ENCODE measurements around the gene DHFR.
A peak's percentile ranks its signal among the peaks of the same experiment; 100 is the strongest.
"Not testable (repeated sequence)": the region's sequence is repeated elsewhere in the genome, so short reads cannot be mapped to it uniquely, and the experiment has no call there.

The DHFR gene

DNA sequence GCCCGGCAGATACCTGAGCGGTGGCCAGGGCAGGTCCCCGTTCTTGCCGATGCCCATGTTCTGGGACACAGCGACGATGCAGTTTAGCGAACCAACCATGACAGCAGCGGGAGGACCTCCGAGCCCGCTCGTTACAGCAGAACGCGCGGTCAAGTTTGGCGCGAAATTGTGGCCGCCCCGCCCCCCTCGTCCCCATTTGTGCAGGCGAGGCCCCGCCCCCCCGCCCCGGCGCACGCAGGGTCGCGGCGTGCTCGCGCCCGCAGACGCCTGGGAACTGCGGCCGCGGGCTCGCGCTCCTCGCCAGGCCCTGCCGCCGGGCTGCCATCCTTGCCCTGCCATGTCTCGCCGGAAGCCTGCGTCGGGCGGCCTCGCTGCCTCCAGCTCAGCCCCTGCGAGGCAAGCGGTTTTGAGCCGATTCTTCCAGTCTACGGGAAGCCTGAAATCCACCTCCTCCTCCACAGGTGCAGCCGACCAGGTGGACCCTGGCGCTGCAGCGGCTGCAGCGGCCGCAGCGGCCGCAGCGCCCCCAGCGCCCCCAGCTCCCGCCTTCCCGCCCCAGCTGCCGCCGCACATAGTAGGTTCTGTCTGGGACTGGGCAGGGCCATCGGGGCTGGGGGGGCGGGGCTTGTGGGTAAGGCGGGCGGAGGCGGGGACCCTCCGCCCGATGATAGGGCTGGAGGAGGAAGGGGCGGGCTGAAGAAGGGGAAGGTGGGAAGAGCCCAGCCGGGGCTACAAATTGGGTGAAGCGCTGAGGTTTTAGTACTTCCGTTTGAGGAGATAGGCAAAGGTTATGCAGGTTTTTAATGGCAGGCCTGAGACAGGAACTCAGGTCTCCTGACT is at the start of gene DHFR, which contains the start of gene MSH3:
Gene DHFR (minus strand): TSS at position 593 of the 840 bp plus-strand sequence. CDS start 494 bp downstream, at position 99.
Gene MSH3 (plus strand): TSS at position 262 of the 840 bp plus-strand sequence. CDS start 76 bp downstream, at position 338.
- DNase-seq (ENCODE audit: low read depth in 2 of 2), result peak; percentile 76 to 90

- no peak for DNase-seq (ENCODE audit: low read depth in 2 of 2)
These were observed 49.4 kb upstream of the DHFR start for GRCh38 chr5:80704221-80704620.

DNA sequence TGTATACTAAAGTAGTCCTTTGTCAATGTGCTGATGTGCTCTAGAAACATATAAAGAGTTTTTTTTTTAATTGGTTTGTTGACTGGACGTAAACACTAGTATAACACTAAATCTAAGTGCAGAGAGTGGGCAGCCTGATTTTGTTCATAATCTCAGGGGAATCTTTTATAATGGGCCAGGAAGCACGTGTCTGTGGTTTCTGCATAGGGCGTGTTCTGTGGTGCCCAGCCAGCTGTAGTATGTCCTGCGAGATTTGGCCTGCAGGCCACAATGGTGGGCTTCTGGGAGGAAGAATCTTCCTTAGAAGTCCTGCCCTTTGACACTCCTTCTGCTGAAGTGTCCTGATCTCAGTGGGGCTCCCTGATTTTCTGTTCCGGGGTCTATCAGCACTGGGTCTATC is 49.0 kb upstream of the DHFR start:
- no peak for DNase-seq (ENCODE audit: low read depth in 2 of 2)

DNA sequence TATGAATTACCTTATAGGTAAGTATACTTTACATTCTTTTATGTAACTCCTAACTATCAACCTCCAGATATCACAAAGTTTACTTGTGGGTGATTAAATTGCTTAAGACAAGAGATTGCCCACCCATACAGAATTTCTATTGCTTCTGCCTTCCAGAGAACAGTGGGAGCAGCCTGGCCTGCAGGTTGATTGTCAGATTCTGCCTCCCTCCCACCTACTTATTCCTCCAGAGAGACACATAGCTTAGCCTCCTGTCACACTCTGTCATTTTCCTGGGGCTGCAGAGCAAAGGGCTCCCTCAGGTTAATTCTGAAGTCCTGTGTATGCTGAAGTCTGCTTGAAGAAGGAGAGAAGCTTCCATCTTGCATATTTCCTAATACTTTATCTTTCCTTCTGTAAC is 48.5 kb upstream of the DHFR start:
- no peak for DNase-seq (ENCODE audit: low read depth in 2 of 2)

DNA sequence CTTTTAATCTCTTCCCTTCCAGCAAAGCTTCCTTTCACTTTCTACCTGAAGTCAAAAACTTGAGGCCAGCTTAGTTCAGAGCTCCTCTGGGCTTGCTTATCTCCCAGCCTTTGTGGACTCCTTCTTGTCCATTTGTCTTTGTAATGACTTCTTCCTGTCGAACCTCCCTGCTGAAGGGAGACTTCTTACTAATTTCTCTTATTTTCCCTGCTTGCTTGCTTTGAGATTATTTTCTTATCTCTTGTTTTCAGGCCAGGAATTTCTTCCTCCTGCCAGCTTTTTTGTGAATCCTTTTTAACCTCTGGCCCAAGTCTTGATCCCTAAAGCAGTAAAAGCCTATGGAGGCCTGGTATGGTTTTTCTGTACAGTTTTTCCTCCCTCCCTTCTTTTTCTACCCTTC is 46.8 kb upstream of the DHFR start:
- DNase-seq (ENCODE audit: low read depth in 2 of 2), result no peak

- no peak for DNase-seq (ENCODE audit: low read depth in 2 of 2)
These were observed 43.6 kb upstream of the DHFR start for GRCh38 chr5:80698369-80698768.

DNA sequence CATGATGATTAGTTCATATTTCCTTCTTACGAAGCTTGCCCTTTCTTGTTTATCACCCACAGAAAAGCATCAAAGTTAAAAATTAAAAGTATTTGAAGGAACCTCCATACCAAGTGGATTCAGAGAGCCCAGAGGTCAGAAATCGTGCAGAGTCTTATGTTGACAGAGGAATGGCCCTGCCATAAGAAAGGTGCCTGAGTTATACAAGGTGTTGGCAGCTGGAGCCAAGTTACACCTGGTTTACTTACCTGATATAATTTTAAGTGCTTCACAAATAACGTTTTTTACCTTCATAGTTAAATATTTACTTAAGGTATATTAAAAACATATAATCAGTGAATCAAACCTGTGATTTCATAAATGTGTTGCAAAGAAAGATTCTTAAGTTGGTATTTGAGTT is 42.3 kb upstream of the DHFR start:
- DNase-seq (ENCODE audit: low read depth in 2 of 2), result no peak

DNA sequence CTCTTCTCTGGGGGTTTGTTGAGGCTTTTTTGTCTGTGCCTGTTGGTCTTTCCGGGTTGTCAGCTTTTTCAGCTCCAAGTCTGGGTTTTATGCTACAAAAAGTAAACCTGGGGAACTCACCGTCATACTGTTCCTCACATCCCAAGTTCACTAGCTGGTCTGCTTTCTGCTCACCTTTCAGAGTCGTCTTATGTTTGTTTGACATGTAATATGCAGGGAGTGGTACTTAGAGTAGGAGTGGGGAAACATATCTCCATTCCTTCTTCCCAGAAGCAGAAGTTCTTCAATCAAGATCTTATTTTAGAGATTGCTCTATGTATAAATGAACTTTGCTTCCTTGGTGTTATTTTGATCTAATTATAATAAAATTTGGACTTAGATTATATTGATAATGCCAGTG is 41.7 kb upstream of the DHFR start:
- DNase-seq (ENCODE audit: low read depth in 2 of 2), result no peak

GRCh38 chr5:80695666-80696065 is 40.9 kb upstream of the DHFR start:
- no peak for DNase-seq (ENCODE audit: low read depth in 2 of 2)

GRCh38 chr5:80689627-80690026 is 34.8 kb upstream of the DHFR start:
- no peak for DNase-seq (ENCODE audit: low read depth in 2 of 2)

- no peak for DNase-seq (ENCODE audit: low read depth in 2 of 2)
These were observed 34.1 kb upstream of the DHFR start for GRCh38 chr5:80688648-80689420.

- DNase-seq (ENCODE audit: low read depth in 2 of 2), result no peak
These were observed 32.0 kb upstream of the DHFR start for GRCh38 chr5:80686757-80687156.

GRCh38 chr5:80676706-80677105 is 21.9 kb upstream of the DHFR start:
- DNase-seq (ENCODE audit: low read depth in 2 of 2), result no peak

GRCh38 chr5:80672140-80672736 is 17.5 kb upstream of the DHFR start:
- peak; percentile 27 to 45 for DNase-seq (ENCODE audit: low read depth in 2 of 2)

DNA sequence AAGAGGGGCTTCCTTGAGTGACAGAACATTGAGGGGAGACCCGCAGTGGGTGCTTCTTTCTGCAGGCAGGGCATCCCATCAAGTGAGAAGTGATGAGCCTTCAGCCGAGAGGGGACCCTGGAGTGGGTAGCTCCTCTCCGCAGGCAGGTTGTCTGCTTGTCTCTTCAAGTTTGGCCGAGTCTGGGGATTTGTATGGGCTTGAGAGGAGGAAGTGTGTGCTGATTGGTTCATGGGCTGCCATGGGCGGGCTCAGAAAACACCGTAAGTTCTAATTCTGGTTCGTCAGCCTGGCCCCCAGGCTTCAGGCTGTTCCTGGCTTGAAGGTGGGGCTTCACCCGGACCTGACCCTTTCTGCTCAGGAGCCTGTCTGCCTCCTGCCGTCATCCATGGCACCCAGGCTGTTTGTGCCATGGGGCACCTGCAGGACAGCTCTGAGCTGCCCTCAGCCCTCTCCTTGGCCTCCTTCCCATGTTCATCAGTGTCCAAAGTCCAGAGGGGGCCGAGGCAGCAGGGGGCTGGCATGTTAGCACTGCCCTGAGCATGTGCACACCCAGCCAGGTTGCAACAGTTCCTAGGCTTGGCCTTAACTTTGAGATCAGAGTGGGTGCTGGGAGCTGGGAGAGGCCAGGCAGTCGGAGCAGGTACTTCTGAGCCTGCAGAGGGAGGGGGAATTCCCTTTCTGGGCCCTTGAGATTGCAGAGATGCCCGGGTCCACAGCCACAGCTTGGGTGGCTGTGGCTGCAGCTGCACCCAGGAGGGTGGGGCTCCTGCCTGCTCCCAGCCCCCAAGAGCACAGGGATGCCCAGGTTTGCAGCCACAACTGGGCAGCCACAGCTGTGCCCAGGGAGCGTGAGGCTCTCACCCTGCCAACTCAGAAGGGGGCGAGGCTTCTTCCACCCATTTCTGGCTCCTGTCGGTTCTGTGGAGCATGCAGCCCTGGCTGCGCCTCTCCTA is 13.5 kb upstream of the DHFR start:
- no peak for DNase-seq (ENCODE audit: low read depth in 2 of 2)

DNA sequence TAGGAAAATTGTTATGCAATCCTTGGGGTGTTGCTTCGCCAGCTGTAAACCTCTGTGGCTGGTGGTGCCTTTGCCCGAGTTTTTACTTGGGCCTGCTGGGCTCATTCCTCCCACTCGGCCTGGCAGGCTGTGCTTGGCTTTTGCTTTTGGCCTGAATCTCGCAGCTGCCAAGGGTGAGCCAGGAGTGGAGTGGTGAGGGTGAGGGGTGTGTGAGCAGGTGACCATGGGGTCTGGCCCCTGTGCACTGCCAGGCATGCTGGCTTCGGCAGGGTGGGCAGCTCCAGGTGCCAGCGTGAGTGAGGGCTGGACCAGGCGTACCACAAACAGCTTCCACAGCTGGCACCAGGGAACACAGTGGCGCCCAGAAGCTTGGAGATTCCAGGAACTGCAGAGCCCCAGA is 12.6 kb upstream of the DHFR start:
- no peak for DNase-seq (ENCODE audit: low read depth in 2 of 2)

GRCh38 chr5:80665057-80665456 is 10.3 kb upstream of the DHFR start:
- no peak for DNase-seq (ENCODE audit: low read depth in 2 of 2)

DNA sequence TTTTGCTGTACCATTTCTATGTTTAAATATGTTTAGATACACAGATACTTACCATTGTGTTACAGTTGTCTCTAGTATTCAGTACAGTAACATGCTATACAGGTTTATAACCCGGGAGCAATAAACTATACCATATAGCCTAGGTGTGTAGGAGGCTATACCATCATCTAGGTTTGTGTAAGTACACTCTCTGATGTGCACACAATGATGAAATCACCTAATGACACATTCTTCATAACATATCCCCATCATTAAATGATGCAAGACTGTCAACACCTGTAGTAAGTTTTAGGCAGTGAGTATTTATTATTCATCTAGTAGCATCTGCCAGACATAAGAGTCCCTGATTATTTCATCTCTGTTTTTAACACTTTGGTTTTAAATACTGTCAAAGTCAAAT is 7.3 kb upstream of the DHFR start:
- DNase-seq (ENCODE audit: low read depth in 2 of 2), result no peak

DNA sequence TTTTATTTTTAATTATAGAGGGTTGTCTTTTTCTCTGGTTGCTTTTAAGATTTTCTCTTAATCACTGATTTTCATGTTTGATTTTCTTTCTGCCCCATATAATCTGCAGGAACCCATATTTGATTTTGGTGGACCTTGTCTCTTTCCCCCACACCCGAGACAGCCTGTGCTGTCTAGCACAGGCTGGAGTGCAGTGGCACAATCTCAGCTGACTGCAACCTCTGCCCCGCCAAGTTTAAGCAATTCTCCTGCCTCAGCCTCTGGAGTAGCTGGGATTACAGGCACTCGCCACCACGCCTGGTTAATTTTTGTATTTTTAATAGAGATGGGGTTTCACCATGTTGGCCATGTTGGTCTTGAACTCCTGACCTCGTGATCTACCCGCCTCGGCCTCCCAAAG is 5.9 kb upstream of the DHFR start:
- DNase-seq (ENCODE audit: low read depth in 2 of 2), result not testable (repeated sequence)

DNA sequence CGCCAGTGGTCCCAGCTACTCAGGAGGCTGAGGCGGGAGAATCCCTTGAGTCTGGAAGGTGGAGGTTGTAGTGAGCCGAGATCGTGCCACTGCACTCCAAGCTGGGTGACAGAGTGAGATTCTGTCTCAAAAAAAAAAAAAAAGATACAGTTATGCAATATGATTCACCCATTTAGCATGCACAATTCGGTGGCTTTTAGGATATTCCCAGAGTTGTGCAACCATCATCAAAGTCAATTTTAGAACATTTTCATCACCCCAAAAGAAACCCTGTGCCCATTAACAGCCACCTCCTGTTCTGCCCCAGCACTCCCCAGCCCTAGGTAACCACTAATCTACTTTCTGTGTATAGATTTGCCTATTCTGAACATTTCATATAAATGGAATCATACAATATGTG is 4.3 kb upstream of the DHFR start:
- no peak for DNase-seq (ENCODE audit: low read depth in 2 of 2)

DNA sequence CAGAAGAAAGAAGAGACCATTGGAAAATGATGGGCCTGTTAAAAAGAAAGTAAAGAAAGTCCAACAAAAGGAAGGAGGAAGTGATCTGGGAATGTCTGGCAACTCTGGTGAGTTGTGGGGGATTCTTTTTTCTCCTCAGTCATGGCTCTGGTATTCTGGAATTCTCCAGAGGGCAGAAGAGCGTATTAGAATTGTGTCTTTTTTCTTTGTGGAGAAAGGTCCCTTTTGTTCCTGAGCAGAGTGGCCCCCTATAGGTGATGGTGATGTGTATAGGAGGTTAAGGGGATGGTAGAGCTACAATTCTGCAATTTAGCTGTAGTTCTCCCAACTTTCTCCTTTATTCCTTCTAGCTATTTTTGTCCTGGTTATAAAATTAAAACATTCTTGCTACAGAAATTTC is 1.6 kb upstream of the DHFR start:
- no peak for DNase-seq (ENCODE audit: low read depth in 2 of 2)
